ENCODE measurements around the gene VAMP5. TPM values are rescaled to one million over a fixed set of nuclear protein-coding genes. Genes with fewer than 3 reads are reported as not detected.

The VAMP5 gene
- total and polyA plus RNA-seq, 10 of the 15 experiments (the other 5 are each of a cell fraction or from before 2014, with no cell fraction given) = 3.8 to 52.7 (median 24.1) TPM

DNA sequence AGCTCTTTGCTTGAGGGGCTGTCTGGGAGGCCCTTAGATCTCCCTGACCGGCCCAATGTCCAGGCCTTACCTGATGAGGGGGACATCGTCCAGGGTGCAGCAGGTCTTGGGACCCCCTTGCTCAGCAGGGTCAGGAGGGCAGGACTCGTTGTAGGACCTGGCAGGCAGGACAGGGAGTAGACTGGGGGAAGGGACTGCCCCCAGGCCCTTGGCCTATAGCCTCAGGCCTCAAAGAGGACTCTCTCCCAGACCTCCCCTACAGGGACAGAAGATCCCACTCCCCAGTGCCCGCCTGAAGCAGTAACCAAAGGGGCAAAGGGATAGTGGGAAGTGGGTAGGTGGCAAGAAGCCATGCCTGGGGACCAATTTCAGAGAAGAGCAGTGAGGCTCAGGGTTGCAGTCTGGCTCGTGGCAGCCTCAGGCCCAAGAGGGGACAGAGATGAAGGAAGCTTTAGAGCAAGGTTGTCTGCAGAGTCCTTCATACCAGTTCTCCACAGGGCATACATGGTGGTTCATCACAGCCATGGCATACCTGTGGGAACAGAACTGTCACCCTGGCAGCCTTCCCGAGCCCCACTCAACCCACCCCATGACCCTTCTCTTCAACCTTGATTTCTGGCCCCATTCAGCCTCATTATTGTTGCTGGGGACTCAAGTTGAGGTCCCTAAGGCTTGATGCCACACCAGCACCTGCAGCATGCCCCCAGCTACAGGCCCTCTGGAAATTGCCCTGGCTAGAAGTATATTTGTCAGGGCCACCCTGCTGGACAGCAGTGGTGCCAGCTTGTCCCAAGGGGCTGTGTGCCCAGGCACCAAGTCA is 16.9 kb downstream of the VAMP5 start:
- Histone ChIP-seq H3K27ac (ENCODE audit: control insufficient read depth, insufficient read depth) (no peak overlapping the region), H3K4me2 (ENCODE audit: control insufficient read depth, insufficient read depth) (peak overlapping the region; percentile 95; the same call in 1 of the 2 replicates), H3K27me3 (replicated peaks in 1 of 2; ENCODE audit: control insufficient read depth in 2 of 2, insufficient read depth in 2 of 2, low read length in 1 of 2) (no peaks in the 10 kb centered on the region), H3K9ac (ENCODE audit: control insufficient read depth, insufficient read depth, low read length) (no peak overlapping the region), H2AFZ (ENCODE audit: control insufficient read depth, low read depth, low read length) (no peak overlapping the region), H4K20me1 (ENCODE audit: control insufficient read depth, insufficient read depth) (no peaks in the 10 kb centered on the region), H3K4me1 (ENCODE audit: control insufficient read depth, insufficient read depth, low read length) (peaks cover 5% of the 10 kb centered on the region), H3K4me3 (no peak overlapping the region; the same call in 1 of the 2 replicates), H3K36me3 (ENCODE audit: control insufficient read depth in 2 of 2, insufficient read depth in 2 of 2, low read length in 1 of 2) (peaks cover 0 to 14% of the 10 kb centered on the region in 2 experiments; a peak in 3 of 4 replicates), H3K9me3 (replicated peaks; ENCODE audit: control insufficient read depth, insufficient read depth, low read length) (no peaks in the 10 kb centered on the region), H3K79me2 (ENCODE audit: control insufficient read depth, insufficient read depth, low read length) (peaks cover 13% of the 10 kb centered on the region)
- RAD21 ChIA-PET (ENCODE audit: unreplicated experiment) = interaction anchor here (0.5 kb wide), 1 partner anchor 26 kb away, joined by 3 read pairs; no protein-coding TSS in a partner anchor
- CTCF ChIA-PET = interaction anchor here (0.6 to 0.7 kb wide), 2 partner anchors 40 to 57 kb away, joined by 3 read pairs; partner anchors contain the start of gene GGCX
- FAIRE-seq = no peak
- POLR2A ChIA-PET = interaction anchor here (0.9 to 1.9 kb wide), 2 partner anchors 10 to 104 kb away, joined by 4 to 10 read pairs; partner anchors contain the start of gene C2orf68
- SMC1A ChIA-PET (ENCODE audit: uncharacterized antibody, unreplicated experiment) = interaction anchor here (0.7 kb wide), 1 partner anchor 244 kb away, joined by 3 read pairs; no protein-coding TSS in a partner anchor
- in situ Hi-C loops (cut with MboI) (no loop called here), intact Hi-C loops (cut with micrococcal nuclease; ENCODE audit: unreplicated experiment) (no loop called here)
- no TSS peak for BruUV-seq (replicated peaks)
- no peak for ATAC-seq
- WGBS (ENCODE audit: insufficient coverage, insufficient replicate concordance, low lambda C conversion rate, missing lambda C conversion rate) = 67% methylated on average over 6 of the region's 6 CpGs
- no peak for DNase-seq (ENCODE audit: low read depth, low spot score)
- TF ChIP-seq, protein P1, sequence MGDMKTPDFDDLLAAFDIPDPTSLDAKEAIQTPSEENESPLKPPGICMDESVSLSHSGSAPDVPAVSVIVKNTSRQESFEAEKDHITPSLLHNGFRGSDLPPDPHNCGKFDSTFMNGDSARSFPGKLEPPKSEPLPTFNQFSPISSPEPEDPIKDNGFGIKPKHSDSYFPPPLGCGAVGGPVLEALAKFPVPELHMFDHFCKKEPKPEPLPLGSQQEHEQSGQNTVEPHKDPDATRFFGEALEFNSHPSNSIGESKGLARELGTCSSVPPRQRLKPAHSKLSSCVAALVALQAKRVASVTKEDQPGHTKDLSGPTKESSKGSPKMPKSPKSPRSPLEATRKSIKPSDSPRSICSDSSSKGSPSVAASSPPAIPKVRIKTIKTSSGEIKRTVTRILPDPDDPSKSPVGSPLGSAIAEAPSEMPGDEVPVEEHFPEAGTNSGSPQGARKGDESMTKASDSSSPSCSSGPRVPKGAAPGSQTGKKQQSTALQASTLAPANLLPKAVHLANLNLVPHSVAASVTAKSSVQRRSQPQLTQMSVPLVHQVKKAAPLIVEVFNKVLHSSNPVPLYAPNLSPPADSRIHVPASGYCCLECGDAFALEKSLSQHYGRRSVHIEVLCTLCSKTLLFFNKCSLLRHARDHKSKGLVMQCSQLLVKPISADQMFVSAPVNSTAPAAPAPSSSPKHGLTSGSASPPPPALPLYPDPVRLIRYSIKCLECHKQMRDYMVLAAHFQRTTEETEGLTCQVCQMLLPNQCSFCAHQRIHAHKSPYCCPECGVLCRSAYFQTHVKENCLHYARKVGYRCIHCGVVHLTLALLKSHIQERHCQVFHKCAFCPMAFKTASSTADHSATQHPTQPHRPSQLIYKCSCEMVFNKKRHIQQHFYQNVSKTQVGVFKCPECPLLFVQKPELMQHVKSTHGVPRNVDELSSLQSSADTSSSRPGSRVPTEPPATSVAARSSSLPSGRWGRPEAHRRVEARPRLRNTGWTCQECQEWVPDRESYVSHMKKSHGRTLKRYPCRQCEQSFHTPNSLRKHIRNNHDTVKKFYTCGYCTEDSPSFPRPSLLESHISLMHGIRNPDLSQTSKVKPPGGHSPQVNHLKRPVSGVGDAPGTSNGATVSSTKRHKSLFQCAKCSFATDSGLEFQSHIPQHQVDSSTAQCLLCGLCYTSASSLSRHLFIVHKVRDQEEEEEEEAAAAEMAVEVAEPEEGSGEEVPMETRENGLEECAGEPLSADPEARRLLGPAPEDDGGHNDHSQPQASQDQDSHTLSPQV (IDR thresholded peaks at IDR 0.05) = no peak
- TF ChIP-seq TBL1XR1 (IDR thresholded peaks at IDR 0.05; ENCODE audit: low read depth, low read length) (no peak), JUND (IDR thresholded peaks at IDR 0.05; ENCODE audit: low read depth, low read length) (no peak), JUNB (IDR thresholded peaks at IDR 0.05) (no peak), POLR2AphosphoS2 (IDR thresholded peaks at IDR 0.05; ENCODE audit: low read depth, low read length) (peak; percentile 32), CBX5 (IDR thresholded peaks at IDR 0.05; ENCODE audit: low read depth) (no peak), ZNF24 (IDR thresholded peaks at IDR 0.05) (no peak), SUZ12 (IDR thresholded peaks at IDR 0.05; ENCODE audit: unreplicated experiment) (no peak), POLR2A (IDR thresholded peaks at IDR 0.05; ENCODE audit: low read depth, low read length) (0 out of 2 replicates have a peak, but pooled peaks have one; percentile 32)
- TF ChIP-seq, protein P2, sequence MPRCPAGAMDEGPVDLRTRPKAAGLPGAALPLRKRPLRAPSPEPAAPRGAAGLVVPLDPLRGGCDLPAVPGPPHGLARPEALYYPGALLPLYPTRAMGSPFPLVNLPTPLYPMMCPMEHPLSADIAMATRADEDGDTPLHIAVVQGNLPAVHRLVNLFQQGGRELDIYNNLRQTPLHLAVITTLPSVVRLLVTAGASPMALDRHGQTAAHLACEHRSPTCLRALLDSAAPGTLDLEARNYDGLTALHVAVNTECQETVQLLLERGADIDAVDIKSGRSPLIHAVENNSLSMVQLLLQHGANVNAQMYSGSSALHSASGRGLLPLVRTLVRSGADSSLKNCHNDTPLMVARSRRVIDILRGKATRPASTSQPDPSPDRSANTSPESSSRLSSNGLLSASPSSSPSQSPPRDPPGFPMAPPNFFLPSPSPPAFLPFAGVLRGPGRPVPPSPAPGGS (IDR thresholded peaks at IDR 0.05; ENCODE audit: borderline replicate concordance, insufficient read depth, low read depth, low read length, poor library complexity, severe bottlenecking) = no peak
- TF ChIP-seq, protein P3, sequence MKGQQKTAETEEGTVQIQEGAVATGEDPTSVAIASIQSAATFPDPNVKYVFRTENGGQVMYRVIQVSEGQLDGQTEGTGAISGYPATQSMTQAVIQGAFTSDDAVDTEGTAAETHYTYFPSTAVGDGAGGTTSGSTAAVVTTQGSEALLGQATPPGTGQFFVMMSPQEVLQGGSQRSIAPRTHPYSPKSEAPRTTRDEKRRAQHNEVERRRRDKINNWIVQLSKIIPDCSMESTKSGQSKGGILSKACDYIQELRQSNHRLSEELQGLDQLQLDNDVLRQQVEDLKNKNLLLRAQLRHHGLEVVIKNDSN (IDR thresholded peaks at IDR 0.05; ENCODE audit: borderline replicate concordance, extremely low read length, insufficient read depth, low read depth, low read length) = no peak
- TF ChIP-seq, protein P4, sequence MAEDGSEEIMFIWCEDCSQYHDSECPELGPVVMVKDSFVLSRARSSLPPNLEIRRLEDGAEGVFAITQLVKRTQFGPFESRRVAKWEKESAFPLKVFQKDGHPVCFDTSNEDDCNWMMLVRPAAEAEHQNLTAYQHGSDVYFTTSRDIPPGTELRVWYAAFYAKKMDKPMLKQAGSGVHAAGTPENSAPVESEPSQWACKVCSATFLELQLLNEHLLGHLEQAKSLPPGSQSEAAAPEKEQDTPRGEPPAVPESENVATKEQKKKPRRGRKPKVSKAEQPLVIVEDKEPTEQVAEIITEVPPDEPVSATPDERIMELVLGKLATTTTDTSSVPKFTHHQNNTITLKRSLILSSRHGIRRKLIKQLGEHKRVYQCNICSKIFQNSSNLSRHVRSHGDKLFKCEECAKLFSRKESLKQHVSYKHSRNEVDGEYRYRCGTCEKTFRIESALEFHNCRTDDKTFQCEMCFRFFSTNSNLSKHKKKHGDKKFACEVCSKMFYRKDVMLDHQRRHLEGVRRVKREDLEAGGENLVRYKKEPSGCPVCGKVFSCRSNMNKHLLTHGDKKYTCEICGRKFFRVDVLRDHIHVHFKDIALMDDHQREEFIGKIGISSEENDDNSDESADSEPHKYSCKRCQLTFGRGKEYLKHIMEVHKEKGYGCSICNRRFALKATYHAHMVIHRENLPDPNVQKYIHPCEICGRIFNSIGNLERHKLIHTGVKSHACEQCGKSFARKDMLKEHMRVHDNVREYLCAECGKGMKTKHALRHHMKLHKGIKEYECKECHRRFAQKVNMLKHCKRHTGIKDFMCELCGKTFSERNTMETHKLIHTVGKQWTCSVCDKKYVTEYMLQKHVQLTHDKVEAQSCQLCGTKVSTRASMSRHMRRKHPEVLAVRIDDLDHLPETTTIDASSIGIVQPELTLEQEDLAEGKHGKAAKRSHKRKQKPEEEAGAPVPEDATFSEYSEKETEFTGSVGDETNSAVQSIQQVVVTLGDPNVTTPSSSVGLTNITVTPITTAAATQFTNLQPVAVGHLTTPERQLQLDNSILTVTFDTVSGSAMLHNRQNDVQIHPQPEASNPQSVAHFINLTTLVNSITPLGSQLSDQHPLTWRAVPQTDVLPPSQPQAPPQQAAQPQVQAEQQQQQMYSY (CRISPR knock-in tag; IDR thresholded peaks at IDR 0.05) = no peak

Data from GM12878 (cell line).